Measurements from ENCODE around the gene CEP78. TPM values are rescaled to one million over a fixed set of nuclear protein-coding genes. Genes with fewer than 3 reads are reported as not detected.
A peak's percentile ranks its signal among the peaks of the same experiment; 100 is the strongest.
"Not testable (repeated sequence)": the region's sequence is repeated elsewhere in the genome, so short reads cannot be mapped to it uniquely, and the experiment has no call there.

Gene CEP78
- total RNA-seq = 12.4 and 13.2 TPM in 2 replicates

- DNase-seq (ENCODE audit: low read depth in 2 of 2) = peak; percentile 62 to 95
Observed at GRCh38 chr9:78235762-78236550, at the start of gene CEP78. TSS of gene CEP78 (plus strand) at chr9:78236075. CDS start at chr9:78236351, 276 bp downstream.

GRCh38 chr9:78187763-78188484 lies 48.0 kb upstream of the CEP78 start:
- no peak for DNase-seq (ENCODE audit: low read depth in 2 of 2)

GRCh38 chr9:78188594-78188993 lies 47.3 kb upstream of the CEP78 start:
- no peak for DNase-seq (ENCODE audit: low read depth in 2 of 2)

- DNase-seq (ENCODE audit: low read depth in 2 of 2) = no peak
Observed at GRCh38 chr9:78189001-78189400, 46.9 kb upstream of the CEP78 start.

GRCh38 chr9:78189461-78189860 lies 46.4 kb upstream of the CEP78 start:
- DNase-seq (ENCODE audit: low read depth in 2 of 2) = peak in 1 of 2 donors; percentile 16

GRCh38 chr9:78191931-78192330 lies 43.9 kb upstream of the CEP78 start:
- no peak for DNase-seq (ENCODE audit: low read depth in 2 of 2)

GRCh38 chr9:78196258-78196657 lies 39.6 kb upstream of the CEP78 start:
- no peak for DNase-seq (ENCODE audit: low read depth in 2 of 2)

GRCh38 chr9:78201158-78201777 lies 34.6 kb upstream of the CEP78 start:
- peak in 1 of 2 donors; percentile 34 for DNase-seq (ENCODE audit: low read depth in 2 of 2)

- peak in 1 of 2 donors; percentile 78 for DNase-seq (ENCODE audit: low read depth in 2 of 2)
Observed at GRCh38 chr9:78207319-78207718, 28.6 kb upstream of the CEP78 start.

- DNase-seq (ENCODE audit: low read depth in 2 of 2) = no peak
Observed at GRCh38 chr9:78207901-78208300, 28.0 kb upstream of the CEP78 start.

GRCh38 chr9:78209127-78209526 lies 26.7 kb upstream of the CEP78 start:
- DNase-seq (ENCODE audit: low read depth in 2 of 2) = no peak

GRCh38 chr9:78210841-78211301 lies 25.0 kb upstream of the CEP78 start:
- DNase-seq (ENCODE audit: low read depth in 2 of 2) = no peak

GRCh38 chr9:78212868-78213267 lies 23.0 kb upstream of the CEP78 start:
- DNase-seq (ENCODE audit: low read depth in 2 of 2) = no peak

GRCh38 chr9:78213712-78214111 lies 22.2 kb upstream of the CEP78 start:
- DNase-seq (ENCODE audit: low read depth in 2 of 2) = peak in 1 of 2 donors; percentile 50

- DNase-seq (ENCODE audit: low read depth in 2 of 2) = no peak
Observed at GRCh38 chr9:78214492-78214891, 21.4 kb upstream of the CEP78 start.

- no peak for DNase-seq (ENCODE audit: low read depth in 2 of 2)
Observed at GRCh38 chr9:78215706-78216105, 20.2 kb upstream of the CEP78 start.

- DNase-seq (ENCODE audit: low read depth in 2 of 2) = no peak
Observed at GRCh38 chr9:78218890-78219289, 17.0 kb upstream of the CEP78 start.

GRCh38 chr9:78221425-78221824 lies 14.4 kb upstream of the CEP78 start:
- no peak for DNase-seq (ENCODE audit: low read depth in 2 of 2)

- DNase-seq (ENCODE audit: low read depth in 2 of 2) = not testable (repeated sequence)
Observed at GRCh38 chr9:78221841-78222240, 14.0 kb upstream of the CEP78 start.

- no peak for DNase-seq (ENCODE audit: low read depth in 2 of 2)
Observed at GRCh38 chr9:78230761-78231160, 5.1 kb upstream of the CEP78 start.

GRCh38 chr9:78232471-78232870 lies 3.4 kb upstream of the CEP78 start:
- not testable (repeated sequence) for DNase-seq (ENCODE audit: low read depth in 2 of 2)

- peak in 1 of 2 donors; percentile 3 for DNase-seq (ENCODE audit: low read depth in 2 of 2)
Observed at GRCh38 chr9:78234810-78235209, 1.1 kb upstream of the CEP78 start.
